Measurements from ENCODE around the gene MINAR2. TPM values are rescaled to one million over a fixed set of nuclear protein-coding genes. Genes with fewer than 3 reads are reported as not detected.

Gene MINAR2
- polyA plus RNA-seq, 6 donors from 2014 or later: not detected

DNA sequence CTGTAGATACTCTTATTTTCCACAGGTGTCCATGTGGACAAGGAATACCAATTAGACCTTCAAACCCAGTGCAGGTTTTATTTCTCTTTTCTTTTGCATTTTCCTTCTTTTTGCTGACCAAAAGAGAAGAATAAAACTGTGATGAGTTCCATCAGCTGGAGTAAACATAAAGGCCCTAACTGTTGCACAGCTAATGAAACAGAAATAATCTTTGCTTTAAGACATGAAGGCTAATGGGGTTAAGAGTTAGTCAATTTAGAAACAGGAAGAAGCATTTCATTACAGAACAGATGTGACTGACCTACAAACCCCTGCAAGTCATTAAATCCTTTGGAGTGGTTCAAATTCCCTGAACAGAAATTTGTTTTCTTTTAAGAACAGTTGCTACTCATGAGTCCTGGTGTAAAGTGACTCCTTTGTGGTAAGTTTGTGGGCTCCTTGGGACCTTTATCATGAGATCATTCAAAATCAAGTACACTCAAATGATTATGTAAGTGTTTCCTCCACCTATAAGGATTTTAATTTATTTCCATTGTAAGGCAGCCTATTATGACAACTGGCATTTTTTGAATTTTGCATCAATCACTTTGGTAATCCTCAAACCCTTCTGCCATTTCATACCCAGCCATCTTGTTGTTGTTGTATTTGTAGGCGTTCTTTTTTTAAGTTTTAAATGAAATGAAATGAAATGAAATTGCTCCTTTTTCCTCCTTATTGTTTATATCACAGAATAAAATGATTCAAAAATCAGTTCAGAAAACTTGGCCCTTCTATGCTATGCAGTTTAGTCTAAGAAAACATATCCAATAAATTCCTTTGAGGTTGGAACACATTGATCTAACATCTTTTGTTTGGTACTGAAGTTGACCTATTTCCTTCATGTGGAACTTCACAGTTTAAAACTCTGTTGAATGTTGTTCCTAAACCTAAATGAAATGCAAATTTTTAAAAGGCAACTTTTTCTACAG lies 1.3 kb downstream of the MINAR2 start:
- DNase-seq (no peak), ATAC-seq (ENCODE audit: low read depth in 2 of 2) (no peak)
- Mint-ChIP-seq H3K27ac (no peak overlapping the region), H3K27me3 (no peaks in the 10 kb centered on the region), H3K4me1 (no peaks in the 10 kb centered on the region), H3K4me3 (no peak overlapping the region), H3K36me3 (no peaks in the 10 kb centered on the region), H3K9me3 (peaks cover 0 to 7% (median 0%) of the 10 kb centered on the region in 7 donors)

DNA sequence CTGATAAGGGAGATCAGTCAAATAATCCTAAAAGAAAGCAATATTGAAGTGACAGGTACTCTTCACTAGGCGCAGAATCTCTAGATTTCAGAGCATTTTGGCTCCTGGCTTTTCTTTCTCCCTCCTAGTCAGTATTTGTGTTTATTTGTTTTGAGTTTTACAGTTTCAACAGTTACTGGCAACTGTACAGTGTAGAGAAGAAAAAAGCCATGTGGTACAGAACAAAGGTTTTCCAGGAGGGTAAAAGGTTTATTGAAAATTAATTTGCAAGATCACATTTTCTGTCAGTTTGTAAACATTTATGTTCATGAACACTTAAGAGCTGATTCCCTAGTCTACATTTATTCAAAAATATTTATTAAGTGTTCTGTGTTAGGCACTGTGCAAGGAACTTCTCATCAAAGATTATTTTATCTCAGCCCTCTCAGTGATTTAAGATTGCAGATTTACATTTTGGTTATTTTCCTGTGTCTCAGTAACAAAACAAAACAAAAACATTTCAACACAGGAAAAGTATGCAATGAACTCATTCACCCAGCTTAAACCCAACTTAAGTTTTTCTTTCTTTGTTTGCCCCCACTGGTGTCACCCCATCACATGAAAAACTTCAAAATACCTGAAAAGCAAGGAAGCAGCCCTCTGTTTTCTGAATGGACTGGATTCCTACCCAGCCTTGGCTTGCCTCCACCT lies 12.9 kb downstream of the MINAR2 start:
- Mint-ChIP-seq H3K4me3 (no peak overlapping the region), H3K9me3 (no peaks in the 10 kb centered on the region), H3K4me1 (no peaks in the 10 kb centered on the region), H3K36me3 (no peaks in the 10 kb centered on the region), H3K27me3 (peaks cover 0 to 8% (median 0%) of the 10 kb centered on the region in 3 donors), H3K27ac (no peak overlapping the region)
- ATAC-seq (ENCODE audit: low read depth in 2 of 2) (no peak), DNase-seq (no peak)

DNA sequence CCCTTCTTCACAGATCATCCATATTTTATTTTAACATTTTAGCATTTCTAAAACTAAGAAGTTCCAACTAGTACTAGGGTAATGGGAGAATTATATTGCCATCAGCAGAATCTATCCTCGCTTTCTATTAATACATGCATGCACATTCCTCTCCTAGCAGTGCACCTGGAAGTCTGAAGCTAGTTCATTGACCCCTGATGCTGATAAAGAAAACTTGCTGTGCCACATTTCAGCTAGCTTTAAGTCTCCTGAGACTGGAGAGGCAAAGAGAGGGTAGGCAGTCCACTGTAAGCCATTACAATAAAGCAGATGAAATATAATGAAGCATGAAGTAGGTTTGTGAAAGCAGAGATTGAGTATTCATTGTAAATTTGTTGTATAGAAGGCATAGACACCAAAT lies 15.8 kb downstream of the MINAR2 start:
- Mint-ChIP-seq H3K4me1 (no peaks in the 10 kb centered on the region), H3K36me3 (no peaks in the 10 kb centered on the region), H3K27ac (no peak overlapping the region), H3K4me3 (no peak overlapping the region), H3K9me3 (no peaks in the 10 kb centered on the region), H3K27me3 (no peaks in the 10 kb centered on the region)
- DNase-seq: no peak
- no peak for ATAC-seq (ENCODE audit: low read depth in 2 of 2)

DNA sequence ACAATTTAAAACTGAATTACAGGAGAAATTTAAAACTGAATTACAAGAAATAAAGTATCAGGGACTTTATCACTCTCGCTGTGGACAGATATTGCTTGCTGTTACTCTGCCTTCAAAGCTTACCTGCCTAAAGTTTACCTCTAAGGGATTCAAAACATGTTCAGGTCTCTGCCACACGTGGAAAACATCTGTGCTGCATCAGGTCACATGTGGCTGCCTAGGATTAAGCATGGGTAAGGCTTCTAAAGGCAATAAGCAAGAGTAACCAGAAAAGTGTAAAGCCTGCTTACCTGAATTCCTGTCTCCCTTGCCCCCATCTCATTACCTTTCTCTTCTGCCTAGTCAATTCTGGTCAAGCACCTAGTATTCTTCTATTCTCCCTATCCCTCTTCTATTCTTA lies 18.9 kb downstream of the MINAR2 start:
- H3K36me3 Mint-ChIP-seq: no peaks in the 10 kb centered on the region
- H3K4me1 Mint-ChIP-seq: peaks cover 0 to 2% (median 0%) of the 10 kb centered on the region in 3 donors
- no peak overlapping the region for H3K4me3 Mint-ChIP-seq
- no peaks in the 10 kb centered on the region for H3K27me3 Mint-ChIP-seq
- ATAC-seq (ENCODE audit: low read depth in 2 of 2) (no peak), DNase-seq (no peak)
- H3K9me3 Mint-ChIP-seq: no peaks in the 10 kb centered on the region
- H3K27ac Mint-ChIP-seq: no peak overlapping the region

DNA sequence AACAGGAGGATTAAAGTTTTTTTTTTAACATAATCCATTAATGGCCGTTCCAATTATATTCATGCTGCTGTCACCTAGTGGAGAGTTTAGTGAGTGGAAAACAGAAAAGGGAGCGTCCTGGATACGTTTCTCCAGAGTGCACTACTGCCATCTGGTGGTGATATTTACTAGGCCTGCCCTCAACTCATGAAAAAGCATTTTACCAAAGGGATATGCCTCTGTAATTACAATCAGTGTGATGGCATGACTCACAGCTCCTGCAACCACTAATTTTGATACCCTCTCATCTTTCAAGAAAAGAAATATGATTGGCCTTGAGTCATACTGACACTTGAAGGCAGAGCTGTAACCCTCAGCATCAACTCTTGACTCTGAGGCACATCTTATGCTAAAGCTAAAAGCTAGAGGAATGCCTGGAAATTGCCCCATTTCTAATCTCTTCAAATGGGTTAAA lies 20.1 kb downstream of the MINAR2 start:
- Mint-ChIP-seq H3K27ac (no peak overlapping the region), H3K4me3 (no peak overlapping the region), H3K27me3 (peaks cover 0 to 2% (median 0%) of the 10 kb centered on the region in 3 donors), H3K4me1 (peaks cover 0 to 2% (median 0%) of the 10 kb centered on the region in 3 donors), H3K36me3 (no peaks in the 10 kb centered on the region), H3K9me3 (no peaks in the 10 kb centered on the region)
- DNase-seq (peak; percentile 31), ATAC-seq (ENCODE audit: low read depth in 2 of 2) (peak; percentile 34 to 53)

DNA sequence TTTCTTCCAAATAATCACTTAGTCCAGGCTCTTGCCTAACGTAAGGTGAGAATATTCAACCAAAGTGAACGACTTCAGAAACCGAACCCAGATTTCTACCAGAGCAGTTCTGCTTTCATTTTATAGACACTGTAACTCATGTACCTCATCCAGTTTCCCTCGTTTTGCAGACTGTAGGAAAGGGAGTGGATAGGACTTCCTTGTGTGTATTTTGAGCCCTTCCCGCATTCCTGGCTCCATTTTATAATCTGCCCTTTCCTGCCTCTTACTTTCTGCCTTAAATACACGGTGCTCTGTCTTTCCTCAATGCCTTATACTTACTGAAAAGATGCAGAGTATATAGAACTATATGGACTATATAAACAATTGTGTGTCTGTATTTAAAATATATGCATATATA lies 20.8 kb downstream of the MINAR2 start:
- Mint-ChIP-seq H3K27me3 (peaks cover 0 to 7% (median 6%) of the 10 kb centered on the region in 3 donors), H3K27ac (peak overlapping the region in 1 of 6 donors; percentile 69), H3K36me3 (no peaks in the 10 kb centered on the region), H3K9me3 (no peaks in the 10 kb centered on the region), H3K4me3 (no peak overlapping the region), H3K4me1 (peaks cover 0 to 2% (median 0%) of the 10 kb centered on the region in 3 donors)
- DNase-seq: no peak
- ATAC-seq (ENCODE audit: low read depth in 2 of 2): no peak

DNA sequence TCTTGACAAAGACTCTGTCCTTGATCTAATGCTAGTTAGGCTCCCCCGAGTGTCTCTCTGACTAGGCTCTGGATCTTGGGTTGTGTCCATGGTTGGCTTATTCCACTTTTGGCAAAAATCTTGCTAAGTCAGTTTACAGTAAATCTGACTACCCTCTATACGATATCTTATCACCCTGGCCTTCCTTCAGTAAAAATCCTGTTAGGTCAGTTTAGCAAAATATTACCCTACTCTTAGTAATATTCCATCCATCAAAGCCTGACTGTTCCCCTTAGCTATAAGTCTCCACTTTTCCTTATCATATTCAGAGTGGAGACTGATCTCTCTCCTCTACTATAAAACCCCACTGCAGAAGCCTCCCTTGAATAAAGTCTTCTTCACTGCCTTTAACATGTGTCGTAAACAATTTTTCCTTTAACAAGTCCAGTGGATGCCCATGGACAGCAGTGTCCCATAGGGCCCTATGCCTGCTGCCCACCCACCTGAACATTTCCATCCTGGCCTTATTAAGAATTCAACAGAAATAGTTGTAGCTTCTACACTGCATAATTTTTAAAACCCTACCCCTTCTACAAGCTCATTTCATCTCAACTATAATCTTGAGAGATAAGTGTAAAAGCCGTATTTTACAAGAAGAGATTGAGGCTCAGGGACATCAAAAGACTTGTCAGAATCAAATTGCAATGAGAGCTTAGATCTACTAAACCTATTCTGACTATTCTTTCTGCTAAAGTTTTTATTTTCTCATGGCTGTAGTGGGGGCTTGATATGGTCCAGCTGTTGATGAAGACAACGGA lies 22.3 kb downstream of the MINAR2 start:
- no peak for DNase-seq
- no peaks in the 10 kb centered on the region for H3K9me3 Mint-ChIP-seq
- H3K27ac Mint-ChIP-seq: peak overlapping the region in 1 of 6 donors; percentile 31
- no peak for ATAC-seq (ENCODE audit: low read depth in 2 of 2)
- H3K4me3 Mint-ChIP-seq: no peak overlapping the region
- peaks cover 0 to 7% (median 6%) of the 10 kb centered on the region in 3 donors for H3K27me3 Mint-ChIP-seq
- H3K36me3 Mint-ChIP-seq: no peaks in the 10 kb centered on the region
- peaks cover 0 to 2% (median 0%) of the 10 kb centered on the region in 3 donors for H3K4me1 Mint-ChIP-seq

DNA sequence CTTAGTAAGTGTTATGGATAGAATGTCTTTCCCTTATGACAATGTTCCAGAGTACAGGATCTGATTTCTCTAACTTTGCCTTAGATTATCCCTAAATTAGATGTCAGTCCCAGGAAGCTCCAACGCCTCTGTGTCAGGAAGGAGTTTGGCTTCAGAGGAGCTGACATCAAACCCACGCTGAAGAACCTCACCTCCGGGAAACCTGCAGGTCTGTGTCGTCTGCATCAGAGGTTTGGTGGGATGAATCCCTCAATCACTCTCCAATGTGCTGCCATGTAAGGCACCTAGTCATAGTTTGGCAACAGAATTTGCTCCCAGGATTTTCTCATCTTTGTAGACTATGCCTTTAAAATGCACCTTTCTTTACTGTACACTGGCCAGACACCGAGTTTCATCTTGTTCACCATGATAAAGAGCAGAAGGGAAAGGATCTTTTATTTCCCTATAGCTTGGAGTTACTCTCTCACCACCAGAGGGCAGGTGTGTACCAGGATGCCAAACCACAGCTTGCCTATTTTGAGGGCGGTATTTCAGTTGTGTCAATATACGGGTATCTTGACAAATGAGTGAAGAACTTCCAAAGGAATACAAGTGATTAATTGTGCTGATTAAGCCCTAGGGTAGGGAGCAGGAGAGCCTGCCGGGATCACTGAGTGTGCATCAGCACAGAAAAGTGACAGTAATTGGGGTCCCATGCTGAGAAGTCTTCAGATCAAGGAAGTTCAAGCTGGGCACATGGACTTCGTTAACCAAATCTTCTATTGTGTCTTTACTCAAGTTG lies 23.4 kb downstream of the MINAR2 start:
- Mint-ChIP-seq H3K27ac (no peak overlapping the region), H3K4me3 (no peak overlapping the region), H3K27me3 (peaks cover 0 to 7% (median 6%) of the 10 kb centered on the region in 3 donors), H3K36me3 (no peaks in the 10 kb centered on the region), H3K9me3 (no peaks in the 10 kb centered on the region), H3K4me1 (peaks cover 0 to 2% (median 0%) of the 10 kb centered on the region in 3 donors)
- peak; percentile 23 for DNase-seq
- ATAC-seq (ENCODE audit: low read depth in 2 of 2): no peak

DNA sequence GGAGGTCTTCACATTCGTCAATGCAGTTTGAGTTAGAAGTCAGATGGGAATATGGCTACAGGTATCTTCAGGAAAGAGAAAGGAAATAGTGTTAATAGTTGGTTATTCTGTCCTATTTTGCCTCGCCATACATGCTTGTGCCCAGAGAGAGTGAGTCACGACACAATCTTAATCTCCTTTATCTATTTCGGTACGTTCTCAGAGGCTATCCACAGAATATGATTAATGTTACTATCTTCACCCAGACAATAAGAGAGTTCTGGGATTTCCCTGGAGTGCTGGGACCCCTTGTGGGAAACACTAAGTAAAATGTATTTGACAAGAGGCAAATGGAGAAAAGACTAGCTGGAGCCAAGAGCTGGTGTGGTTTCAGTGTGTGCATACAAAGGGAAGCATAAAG lies 25.5 kb downstream of the MINAR2 start:
- Mint-ChIP-seq H3K36me3 (no peaks in the 10 kb centered on the region), H3K9me3 (no peaks in the 10 kb centered on the region), H3K27ac (no peak overlapping the region), H3K4me3 (no peak overlapping the region), H3K4me1 (peaks cover 0 to 2% (median 0%) of the 10 kb centered on the region in 3 donors), H3K27me3 (peaks cover 0 to 7% (median 6%) of the 10 kb centered on the region in 3 donors)
- ATAC-seq (ENCODE audit: low read depth in 2 of 2): no peak
- DNase-seq: no peak

DNA sequence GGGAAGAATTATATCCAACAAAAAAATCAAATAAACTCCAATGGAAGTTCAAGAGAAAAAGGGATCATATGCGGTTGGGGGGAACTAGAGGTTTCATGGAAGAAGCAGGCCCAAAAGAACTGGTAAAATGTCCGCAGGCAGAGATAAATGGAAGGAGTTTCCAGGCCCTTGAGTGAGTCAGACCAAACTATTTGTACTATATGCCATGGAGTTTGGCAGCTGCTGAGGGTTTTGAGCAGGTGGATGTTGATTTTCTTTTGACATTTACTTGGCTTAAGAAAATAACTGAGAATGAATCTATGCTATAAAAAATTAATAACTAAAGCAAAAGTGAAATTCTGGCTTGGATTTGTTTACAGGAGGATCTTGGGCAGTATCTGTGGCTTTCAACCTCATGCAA lies 33.7 kb downstream of the MINAR2 start:
- Mint-ChIP-seq H3K36me3 (no peaks in the 10 kb centered on the region), H3K27ac (no peak overlapping the region), H3K27me3 (peaks cover 0 to 6% (median 0%) of the 10 kb centered on the region in 3 donors), H3K4me3 (no peak overlapping the region), H3K4me1 (no peaks in the 10 kb centered on the region), H3K9me3 (peaks cover 0 to 6% (median 0%) of the 10 kb centered on the region in 7 donors)
- no peak for DNase-seq
- ATAC-seq (ENCODE audit: low read depth in 2 of 2): no peak

DNA sequence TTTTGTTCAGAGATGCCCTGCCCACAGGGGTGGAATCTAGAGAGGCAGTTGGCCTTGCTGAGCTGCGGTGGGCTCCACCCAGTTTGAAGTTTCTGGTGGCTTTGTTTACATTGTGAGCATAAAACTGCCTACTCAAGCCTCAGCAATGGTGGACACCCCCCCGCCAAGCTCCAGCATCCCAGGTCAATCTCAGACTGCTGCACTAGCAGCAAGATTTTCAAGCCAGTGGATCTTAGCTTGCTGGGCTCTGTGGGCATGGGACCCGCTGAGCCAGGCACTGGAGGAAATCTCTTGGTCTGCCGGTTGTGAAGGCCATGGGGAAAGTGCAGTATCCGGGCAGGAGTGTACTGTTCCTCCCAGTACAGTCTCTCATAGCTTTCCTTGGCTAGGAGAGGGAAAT lies 55.5 kb downstream of the MINAR2 start:
- no peak for DNase-seq

DNA sequence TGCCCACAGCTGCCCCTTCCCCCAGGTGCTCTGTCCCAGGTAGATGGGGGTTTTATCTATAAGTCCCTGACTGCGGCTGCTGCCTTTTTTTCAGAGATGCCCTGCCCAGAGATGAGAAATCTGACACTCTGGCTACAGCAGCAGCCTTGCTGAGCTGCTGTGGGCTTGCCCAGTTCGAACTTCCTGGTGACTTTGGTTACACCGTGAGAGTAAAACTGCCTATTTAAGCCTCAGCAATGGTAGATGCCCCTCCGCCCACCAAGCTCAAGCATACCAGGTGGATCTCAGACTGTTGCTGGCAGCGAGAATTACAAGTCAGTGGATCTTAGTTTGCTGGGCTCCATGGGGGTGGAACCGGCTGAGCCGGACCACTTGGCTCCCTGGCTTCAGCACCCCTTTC lies 56.8 kb downstream of the MINAR2 start:
- no peaks in the 10 kb centered on the region for H3K27me3 Mint-ChIP-seq
- no peak for DNase-seq
- ATAC-seq (ENCODE audit: low read depth in 2 of 2): no peak
- no peaks in the 10 kb centered on the region for H3K36me3 Mint-ChIP-seq
- H3K4me3 Mint-ChIP-seq: no peak overlapping the region
- H3K9me3 Mint-ChIP-seq: peaks cover 9 to 22% (median 16%) of the 10 kb centered on the region in 7 donors
- H3K4me1 Mint-ChIP-seq: no peaks in the 10 kb centered on the region
- H3K27ac Mint-ChIP-seq: no peak overlapping the region

More for the DNA sequence above, 55.5 kb downstream of the MINAR2 start:
- no peaks in the 10 kb centered on the region for H3K4me1 Mint-ChIP-seq
- H3K9me3 Mint-ChIP-seq: peaks cover 13 to 35% (median 29%) of the 10 kb centered on the region in 7 donors
- no peaks in the 10 kb centered on the region for H3K27me3 Mint-ChIP-seq
- no peak for ATAC-seq (ENCODE audit: low read depth in 2 of 2)
- H3K36me3 Mint-ChIP-seq: peaks cover 0 to 7% of the 10 kb centered on the region in 2 donors
- no peak overlapping the region for H3K27ac Mint-ChIP-seq
- no peak overlapping the region for H3K4me3 Mint-ChIP-seq
